Measurements from ENCODE around the gene SAXO2. TPM values are rescaled to one million over a fixed set of nuclear protein-coding genes. Genes with fewer than 3 reads are reported as not detected.
"Not testable (repeated sequence)": the region's sequence is repeated elsewhere in the genome, so short reads cannot be mapped to it uniquely, and the experiment has no call there.

SAXO2 gene
- total RNA-seq, 2 donors from 2014 or later, result 2.1 to 5.8 TPM

DNA sequence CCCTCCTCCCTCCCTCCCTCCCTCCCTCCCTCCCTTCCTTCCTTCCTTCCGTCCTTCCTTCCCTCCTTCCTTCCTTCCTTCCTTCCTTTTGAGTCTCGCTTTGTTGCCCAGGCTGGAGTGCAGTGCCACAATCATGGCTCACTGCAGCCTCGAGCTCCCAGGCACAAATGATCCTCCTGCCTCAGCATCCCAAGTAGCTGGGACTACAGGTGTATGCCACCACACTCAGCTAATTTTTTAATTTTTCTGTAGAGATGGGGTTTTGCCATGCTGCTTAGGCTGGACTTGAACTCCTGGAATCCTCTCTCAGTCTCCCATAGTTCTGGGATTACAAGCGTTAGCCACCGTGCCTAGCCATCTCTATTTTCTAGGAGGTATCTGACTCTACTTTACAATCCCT is 48.7 kb downstream of the SAXO2 start:
- peak; percentile 31 for DNase-seq (ENCODE audit: low spot score)

DNA sequence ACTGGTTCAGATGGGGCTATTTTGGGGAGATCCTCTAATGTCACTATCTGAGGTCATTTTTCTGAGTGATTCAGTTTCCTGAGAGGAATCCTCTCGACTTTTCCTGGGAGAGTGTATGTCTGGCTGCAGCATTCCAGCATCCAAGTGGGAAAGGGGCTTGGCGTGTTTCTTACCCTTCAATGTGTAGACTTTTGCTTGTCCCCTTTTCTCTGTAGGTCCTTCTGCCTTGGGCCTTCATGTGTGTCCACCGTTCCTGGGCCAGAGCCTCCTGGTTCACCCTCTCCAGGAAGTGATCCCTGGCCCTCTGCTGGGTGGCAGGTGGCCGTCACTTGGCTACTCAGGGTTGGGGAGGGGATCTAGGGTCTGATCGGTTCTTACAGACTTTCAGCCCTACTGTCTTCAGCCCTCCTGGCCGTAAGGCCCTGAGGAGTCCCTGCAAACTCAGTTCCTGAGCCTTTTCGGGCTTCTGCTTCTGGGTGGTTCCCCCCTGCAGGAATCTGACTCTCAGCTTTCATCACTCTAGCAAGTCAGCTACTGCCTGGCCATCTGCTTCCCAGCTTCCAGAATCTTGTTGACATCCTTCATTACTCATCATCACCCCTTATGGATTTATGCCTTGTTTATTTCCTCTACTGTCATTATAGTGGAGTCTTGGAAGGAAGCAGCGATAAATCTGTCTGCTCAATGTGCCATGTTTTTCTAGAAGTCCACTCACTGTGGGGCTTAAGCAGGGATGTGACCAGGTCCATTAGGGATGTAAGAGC is 50.1 kb downstream of the SAXO2 start:
- DNase-seq (ENCODE audit: low spot score), result peak; percentile 23
- intact Hi-C loops (cut with DNase I), result no loop called here

More for the DNA sequence above, 48.7 kb downstream of the SAXO2 start:
- intact Hi-C loops (cut with DNase I), result not testable (repeated sequence)

DNA sequence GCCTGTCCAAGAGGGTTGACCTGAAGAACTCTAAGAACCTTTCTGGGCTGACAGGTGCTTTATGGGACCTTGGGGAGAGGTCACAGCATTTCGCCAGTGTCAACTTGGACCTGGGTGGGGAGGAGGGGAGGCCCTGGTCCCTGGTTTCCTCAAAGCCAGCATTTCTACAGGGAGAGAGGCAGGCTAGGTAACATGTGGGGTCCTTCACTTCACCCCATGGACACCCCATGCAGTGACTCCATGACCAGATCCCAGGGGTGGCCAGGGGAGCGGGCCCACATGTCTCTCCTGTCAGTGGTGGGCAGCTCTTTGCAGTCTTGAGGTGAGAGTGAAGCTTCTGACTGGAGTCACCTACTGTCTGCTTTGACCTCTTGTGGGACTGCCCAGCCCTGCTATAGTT is 50.8 kb downstream of the SAXO2 start:
- intact Hi-C loops (cut with DNase I), result no loop called here
- DNase-seq (ENCODE audit: low spot score), result peak; percentile 45

DNA sequence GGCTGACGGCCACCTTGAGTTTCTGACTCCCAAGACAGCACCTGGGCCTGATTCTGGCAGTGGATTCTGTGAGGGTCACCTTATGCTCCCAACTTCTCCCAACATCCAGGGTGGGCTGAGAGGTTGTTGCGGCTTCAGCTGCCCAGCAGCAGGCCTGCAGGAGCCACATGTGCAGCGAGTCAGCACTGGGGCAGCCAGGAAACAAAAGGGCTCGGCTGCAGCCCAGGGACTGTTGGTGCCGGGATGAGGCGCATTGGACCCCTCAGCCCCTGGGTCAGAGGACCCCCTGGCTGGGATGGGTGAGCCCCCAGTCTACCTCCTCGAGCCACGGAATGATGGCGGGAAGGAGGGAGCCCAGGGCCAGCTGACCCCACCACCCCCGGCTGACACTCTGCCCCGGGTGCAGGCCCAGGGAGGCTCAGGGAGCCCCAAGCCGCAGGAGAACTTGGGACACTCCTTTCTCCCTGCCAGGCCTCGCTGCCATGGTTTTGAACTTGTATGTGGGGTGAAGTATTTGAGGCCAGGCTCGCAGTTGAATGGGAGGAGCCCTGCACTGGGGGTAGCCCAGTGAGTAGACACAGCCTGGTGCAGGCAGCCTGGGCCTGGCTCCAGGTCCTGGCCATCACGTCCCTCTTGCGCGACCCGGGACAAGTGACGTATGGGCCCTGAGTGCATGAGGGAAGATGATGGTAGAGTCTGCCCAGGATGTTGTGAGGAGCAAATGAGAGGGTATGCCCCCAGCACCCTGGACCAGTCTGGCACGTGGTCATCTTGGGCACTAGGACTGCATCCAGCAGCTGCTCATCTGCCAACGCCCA is 51.5 kb downstream of the SAXO2 start:
- DNase-seq (ENCODE audit: low spot score), result peak; percentile 64
- intact Hi-C loops (cut with DNase I), result not testable (repeated sequence)

DNA sequence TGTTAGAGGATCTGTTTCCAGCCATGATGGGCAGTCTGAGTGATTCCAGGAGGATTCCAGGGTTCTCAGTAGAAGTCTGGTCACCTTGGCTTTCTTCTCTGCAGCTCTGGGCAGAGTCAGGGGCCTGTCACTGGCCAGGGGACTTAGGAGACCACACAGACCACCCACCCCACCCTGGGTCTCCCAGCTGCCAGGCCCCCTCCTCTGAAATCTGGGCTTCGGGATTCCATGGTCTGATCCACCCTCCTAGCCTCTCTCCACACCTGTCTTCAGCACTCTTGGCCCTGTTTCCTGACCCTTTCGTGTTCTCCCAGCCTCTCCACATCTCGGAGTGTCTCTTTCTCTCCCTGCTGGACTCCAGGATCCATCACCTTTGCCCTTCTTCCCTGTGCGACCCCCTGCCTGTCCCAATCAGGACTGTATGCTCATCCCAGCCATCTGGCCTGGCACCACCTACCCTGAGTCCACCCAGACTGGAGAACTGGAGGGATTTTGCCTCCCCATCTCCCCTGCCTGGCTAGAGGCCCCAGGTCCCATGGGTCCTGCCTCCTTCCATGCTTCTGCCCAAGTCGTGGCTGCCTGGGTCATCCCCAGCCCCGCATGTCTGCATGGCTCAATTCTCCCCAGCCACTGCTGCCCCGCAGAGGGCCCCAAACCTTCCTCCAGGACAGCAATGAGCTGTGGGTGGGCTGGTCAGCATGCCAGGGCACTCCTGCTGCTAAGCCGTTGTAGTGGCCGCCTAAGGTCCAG is 52.3 kb downstream of the SAXO2 start:
- intact Hi-C loops (cut with DNase I), result no loop called here
- DNase-seq (ENCODE audit: low spot score), result peak; percentile 70

DNA sequence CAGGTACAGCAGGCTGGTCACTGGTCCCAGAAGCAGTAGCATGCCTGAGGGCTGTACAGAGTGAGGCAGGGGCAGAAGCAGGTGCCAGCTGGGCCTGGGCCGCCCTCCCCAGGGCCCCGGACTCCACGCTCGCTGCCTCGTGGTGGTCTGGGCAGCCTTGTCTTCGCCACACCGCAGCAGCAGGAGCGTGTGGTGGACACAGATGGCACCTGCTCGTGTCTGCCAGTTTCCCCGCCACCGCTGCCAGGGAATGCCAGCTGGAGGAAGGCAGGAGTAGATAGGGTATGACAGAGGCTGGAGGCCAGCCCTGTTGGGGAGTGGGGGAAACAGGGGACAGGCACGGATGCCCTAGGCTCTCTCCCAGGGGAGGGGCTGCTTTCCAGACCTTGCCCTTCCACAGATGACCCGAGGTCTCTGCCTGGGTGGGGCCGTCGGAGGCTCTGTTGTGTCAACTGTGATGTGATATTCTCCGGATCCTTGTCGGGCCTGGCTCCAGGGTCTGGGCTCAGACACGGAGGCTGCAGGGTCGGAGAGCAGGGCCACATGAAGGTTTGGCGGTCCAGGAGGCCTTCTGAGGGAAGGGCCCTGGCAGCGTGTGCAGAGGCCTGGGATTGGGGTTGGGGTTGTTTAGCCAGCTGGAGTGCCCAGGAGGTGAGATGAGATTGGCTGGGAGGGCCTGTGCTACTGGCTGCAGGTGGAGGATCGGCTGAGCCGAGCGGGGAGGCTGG is 53.1 kb downstream of the SAXO2 start:
- DNase-seq (ENCODE audit: low spot score), result peak; percentile 60
- intact Hi-C loops (cut with DNase I), result no loop called here

DNA sequence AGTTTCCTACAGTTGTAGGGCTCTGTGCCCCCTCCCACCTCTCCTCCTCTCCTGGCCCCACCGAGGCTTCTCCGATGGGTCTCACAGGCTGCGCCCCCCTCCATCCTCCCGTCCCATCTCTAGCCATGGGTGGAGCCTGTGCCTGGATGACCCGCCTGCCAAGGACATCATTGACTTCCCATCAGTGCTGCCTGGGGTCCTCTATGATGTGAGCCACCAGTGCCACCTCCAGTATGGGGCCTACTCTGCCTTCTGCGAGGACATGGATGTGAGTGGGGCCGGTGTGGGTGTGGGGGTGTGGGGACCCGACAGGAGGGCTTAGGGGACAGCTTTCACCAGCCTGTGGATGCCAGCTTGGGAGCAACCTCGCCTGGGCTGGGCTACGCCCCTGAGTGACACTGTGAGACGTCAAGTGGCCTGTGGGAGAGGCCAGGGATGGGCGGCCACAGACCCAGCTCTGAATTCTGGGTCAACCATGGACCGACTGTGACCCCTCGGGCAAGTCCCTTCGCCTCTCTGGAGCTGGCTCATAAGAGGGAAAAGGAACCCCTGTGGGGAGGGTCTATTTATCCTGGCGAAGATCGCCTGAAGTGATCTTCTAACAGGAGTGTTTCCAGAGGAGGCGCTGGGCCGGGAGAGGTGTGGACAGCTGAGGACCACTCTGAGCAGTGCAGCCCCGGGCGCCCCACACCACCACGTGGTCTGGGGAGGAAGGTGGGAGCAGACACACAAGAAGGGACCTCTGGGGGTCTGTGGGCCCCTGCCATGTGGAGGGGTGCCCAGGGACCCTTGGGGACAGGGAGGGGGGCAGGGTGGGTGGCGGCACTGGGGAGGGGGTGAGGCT is 53.9 kb downstream of the SAXO2 start:
- intact Hi-C loops (cut with DNase I), result not testable (repeated sequence)
- peak; percentile 67 for DNase-seq (ENCODE audit: low spot score)

DNA sequence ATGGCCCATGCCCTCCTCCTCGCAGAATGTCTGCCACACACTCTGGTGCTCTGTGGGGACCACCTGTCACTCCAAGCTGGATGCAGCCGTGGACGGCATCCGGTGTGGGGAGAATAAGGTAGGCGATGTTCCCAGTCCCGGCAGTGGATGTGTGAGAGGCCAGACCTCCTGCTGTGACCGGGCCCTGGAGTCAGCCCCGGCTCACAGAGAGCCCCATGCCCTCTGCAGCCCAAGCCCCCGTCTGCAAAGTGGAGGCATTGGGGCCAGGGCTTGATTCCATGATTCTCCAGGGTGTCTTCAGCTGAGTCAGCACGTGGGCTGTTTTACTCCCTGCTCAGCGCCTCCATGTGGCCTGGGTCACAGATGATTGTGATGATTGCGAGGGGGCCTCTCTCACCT is 54.5 kb downstream of the SAXO2 start:
- intact Hi-C loops (cut with DNase I), result no loop called here
- DNase-seq (ENCODE audit: low spot score), result peak; percentile 70

DNA sequence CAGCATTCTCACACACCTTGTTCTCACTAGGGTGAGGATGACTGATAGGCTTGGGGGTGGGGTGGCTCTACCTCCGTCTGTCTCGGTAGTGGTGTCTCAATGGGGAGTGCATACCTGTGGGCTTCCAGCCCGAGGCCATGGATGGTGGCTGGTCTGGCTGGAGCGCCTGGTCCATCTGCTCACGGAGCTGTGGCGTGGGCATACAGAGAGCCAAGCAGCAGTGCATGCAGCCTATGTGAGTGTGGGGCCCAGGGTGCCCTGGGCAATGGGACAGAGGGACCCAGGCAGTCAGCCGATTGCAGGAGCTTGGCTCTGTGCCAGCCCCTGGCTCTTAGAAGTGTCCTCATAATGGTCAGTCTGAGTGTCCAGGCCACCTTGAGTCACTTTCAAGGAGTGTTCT is 54.9 kb downstream of the SAXO2 start:
- intact Hi-C loops (cut with DNase I), result not testable (repeated sequence)
- peak; percentile 82 for DNase-seq (ENCODE audit: low spot score)

DNA sequence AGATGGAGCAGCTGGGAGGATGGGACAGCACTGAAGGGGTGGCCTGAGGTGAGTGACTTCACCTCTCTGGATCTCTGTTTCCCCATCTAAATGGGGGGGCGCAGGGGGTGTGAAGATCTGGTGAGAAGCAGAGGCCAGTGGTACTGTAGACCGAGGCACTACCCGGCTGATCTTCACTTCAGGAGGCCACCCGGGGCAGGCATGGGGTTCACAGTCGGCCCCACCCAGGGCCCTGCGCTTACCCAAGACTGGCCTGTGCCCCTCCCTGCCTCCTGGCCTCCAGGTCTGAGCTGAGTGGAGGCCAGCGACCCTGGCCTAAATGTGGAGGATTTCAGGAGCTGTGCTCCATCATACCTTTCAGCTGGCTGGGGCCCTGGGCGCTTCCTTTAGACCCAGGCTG is 55.7 kb downstream of the SAXO2 start:
- peak; percentile 35 for DNase-seq (ENCODE audit: low spot score)
- intact Hi-C loops (cut with DNase I), result not testable (repeated sequence)

DNA sequence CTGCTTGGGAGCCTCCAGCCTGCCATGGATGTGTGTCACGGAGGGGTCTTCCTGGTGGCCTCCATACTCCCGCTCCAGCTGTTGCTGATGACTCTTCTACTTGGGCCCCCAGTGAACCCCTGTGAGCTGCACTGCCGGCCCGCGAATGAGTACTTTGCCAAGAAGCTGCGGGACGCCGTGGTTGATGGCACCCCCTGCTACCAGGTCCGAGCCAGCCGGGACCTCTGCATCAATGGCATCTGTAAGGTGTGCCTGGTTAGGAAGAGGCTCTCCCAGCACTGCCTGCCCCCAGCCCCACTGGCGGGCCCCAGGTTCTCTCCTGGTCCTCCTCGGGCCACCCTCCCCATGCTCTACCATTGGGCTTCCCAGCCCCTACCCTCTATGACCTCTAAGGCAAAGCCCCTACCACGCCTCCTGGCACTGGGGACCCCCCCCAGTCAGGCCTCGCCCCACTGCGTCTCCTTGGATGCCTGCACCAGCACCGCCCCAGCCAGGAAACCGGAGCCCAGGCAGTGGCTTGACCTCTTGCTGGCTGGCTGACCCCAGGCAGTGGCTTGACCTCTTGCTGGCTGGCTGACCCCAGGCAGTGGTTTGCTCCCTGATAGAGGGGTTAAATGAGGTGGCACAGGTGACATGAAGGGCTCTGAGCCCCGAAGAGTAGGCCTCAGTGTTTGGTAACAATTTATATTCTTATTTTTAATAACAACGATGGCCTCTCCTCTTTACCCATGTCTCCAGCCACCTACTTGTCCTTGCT is 57.1 kb downstream of the SAXO2 start:
- intact Hi-C loops (cut with DNase I), result not testable (repeated sequence)

DNA sequence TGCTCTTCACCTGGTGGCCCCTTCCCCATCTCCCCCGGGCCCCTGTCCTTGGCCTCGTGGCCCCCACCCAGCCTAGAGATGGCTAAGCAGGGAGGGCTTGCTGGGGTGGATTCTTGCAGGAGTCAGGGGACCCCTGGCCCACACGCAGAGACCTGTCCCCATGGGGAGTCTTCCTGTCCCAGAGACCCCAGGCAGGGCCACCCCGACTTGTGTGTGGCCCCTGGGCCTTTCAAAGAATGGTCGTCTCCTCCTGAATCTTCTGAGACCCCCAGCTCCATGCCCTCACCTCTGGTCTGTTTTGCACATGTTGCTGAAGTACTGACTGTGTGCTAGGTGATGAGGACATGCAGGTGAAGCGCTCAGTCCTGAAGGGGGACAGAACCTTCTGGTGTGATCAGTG is 58.2 kb downstream of the SAXO2 start:
- DNase-seq (ENCODE audit: low spot score); intact Hi-C loops (cut with DNase I): not testable (repeated sequence)

More for the DNA sequence above, 57.1 kb downstream of the SAXO2 start:
- peak; percentile 59 for DNase-seq (ENCODE audit: low spot score)

DNA sequence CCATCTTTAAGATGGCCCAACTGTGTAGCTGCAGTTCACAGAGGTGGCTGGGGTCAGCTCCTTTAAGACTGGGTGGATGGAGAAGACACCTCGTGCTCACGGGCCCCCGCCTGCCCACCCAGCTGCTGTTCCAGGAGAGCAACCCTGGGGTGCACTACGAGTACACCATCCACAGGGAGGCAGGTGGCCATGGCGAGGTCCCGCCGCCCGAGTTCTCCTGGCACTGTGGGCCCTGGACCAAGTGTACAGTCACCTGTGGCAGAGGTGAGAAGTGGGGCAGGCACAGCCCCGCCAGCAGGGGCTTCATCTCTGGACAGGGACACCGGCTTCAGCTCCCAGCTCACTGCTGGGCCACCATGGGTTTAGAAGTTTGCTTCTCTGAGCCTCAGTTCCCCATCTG is 59.9 kb downstream of the SAXO2 start:
- DNase-seq (ENCODE audit: low spot score); intact Hi-C loops (cut with DNase I): not testable (repeated sequence)

DNA sequence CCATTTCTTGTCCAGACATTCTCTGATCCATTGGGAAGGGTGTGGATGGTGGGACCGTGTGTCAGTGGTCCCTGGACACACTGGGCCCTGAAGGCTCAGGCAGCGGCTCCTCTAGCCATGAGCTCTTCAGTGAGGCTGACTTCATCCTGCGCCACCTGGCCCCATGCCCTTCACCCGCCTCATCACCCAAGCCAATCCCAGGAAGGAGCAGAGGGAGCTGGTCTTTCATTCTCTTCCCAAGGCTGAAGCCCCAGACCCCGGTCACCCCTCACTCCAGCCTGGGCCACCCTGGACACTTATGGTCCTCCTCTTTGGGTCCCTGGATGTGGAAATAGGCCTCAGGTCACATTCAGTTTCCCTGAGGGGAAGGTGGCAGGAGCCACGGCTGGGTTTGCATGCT is 62.2 kb downstream of the SAXO2 start:
- DNase-seq (ENCODE audit: low spot score), result peak; percentile 58
- intact Hi-C loops (cut with DNase I), result not testable (repeated sequence)

DNA sequence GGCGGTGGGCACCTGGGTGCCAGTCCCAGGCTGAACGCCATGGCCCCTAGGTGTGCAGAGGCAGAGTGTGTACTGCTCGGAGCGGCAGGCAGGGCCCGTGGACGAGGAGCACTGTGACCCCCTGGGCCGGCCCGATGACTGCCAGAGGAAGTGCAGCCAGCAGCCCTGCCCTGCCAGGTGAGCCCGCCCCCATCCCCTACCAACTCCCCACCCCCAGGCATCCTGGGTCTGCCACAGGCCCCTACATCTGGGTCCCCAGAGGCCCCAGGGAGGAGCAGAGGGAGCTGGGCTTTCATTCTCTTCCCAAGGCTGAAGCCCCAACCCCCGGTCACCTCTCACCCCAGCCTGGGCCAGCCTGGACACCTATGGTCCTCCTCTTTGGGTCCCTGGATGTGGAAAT is 63.0 kb downstream of the SAXO2 start:
- peak; percentile 62 for DNase-seq (ENCODE audit: low spot score)
- intact Hi-C loops (cut with DNase I), result not testable (repeated sequence)

DNA sequence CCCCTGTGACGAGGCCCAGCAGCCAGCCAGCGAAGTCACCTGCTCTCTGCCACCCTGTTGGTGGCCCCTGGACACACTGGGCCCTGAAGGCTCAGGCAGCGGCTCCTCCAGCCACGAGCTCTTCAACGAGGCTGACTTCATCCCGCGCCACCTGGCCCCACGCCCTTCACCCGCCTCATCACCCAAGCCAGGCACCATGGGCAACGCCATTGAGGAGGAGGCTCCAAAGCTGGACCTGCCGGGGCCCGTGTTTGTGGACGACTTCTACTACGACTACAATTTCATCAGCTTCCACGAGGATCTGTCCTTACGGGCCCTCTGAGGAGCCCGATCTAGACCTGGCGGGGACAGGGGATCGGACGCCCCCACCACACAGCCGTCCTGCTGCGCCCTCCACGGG is 64.3 kb downstream of the SAXO2 start:
- intact Hi-C loops (cut with DNase I), result not testable (repeated sequence)
- peak; percentile 79 for DNase-seq (ENCODE audit: low spot score)

DNA sequence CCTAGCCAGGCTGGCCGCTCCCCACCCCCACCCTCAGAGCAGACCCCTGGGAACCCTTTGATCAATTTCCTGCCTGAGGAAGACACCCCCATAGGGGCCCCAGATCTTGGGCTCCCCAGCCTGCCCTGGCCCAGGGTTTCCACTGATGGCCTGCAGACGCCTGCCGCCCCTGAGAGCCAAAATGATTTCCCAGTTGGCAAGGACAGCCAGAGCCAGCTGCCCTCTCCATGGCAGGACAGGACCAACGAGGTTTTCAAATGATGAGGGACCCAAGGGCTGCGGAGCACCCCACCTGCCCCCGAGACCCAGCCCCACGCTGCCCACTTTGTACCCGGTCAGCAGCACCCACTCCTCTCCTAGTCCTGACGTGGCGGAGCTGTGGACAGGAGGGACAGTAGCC is 64.8 kb downstream of the SAXO2 start:
- intact Hi-C loops (cut with DNase I); DNase-seq (ENCODE audit: low spot score): not testable (repeated sequence)

DNA sequence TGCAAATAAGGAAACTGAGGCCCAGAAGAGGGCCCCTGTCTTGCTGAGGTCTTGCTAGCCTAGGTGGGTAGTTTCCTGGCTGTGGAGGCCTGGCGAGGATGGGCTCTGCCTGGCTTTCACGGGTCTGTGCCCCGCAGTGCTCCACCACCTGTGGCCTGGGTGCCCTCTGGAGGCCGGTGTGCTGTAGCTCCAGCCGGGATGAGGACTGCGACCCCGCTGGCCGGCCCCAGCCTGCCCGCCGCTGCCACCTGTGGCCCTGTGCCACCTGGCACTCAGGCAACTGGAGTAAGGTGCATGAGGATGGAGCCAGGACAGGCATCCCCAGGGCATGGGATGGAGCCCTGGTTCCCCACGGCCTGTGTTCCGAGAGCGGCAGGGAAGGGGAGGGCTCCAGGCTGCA is 66.4 kb downstream of the SAXO2 start:
- intact Hi-C loops (cut with DNase I), result not testable (repeated sequence)
- peak; percentile 20 for DNase-seq (ENCODE audit: low spot score)

All from posterior vena cava (tissue), 2 donors.